Psoas muscle (tissue), 8 donors: Measurements from ENCODE around the gene KAZN. TPM values are rescaled to one million over a fixed set of nuclear protein-coding genes. Genes with fewer than 3 reads are reported as not detected.

Experiments
- ATAC-seq, 4 donors: fragments of 200-7000 bp; cut with Tn5 transposase; one replicate each; pipeline ENCODE4 v1.9.1; 2020; ENCODE audit warnings: moderate library complexity in 3 of 4, mild to moderate bottlenecking in 2 of 4
- DNase-seq, 2 donors: peaks; one replicate each; pipeline ENCODE4 v3.0.0-alpha.2; 2020
- H3K27ac ChIP-seq: fragments of 200-600 bp; one replicate; pipeline ENCODE4 v1.8.0; 2022
- H3K27me3 ChIP-seq, 3 donors: fragments of 200-600 bp in 1 of 3; one replicate each; pipeline versions ENCODE4 v1.6.1 to v1.8.0; 2013 to 2022; ENCODE audit warnings: low read length in 2 of 3, mild to moderate bottlenecking in 2 of 3, moderate library complexity in 1 of 3; ENCODE audit not compliant: insufficient read depth in 3 of 3
- H3K36me3 ChIP-seq, 2 donors: fragments of 200-600 bp in 1 of 2; one replicate each; pipeline versions ENCODE4 v1.6.1 to v1.8.0; 2013 to 2022; ENCODE audit warnings: low read depth in 1 of 2, mild to moderate bottlenecking in 1 of 2, moderate library complexity in 1 of 2; ENCODE audit not compliant: insufficient read depth in 1 of 2
- H3K4me1 ChIP-seq: fragments of 200-600 bp; one replicate; pipeline ENCODE4 v1.8.0; 2022
- H3K4me3 ChIP-seq: fragments of 200-600 bp; one replicate; pipeline ENCODE4 v1.8.0; 2022; ENCODE audit warnings: mild to moderate bottlenecking
- H3K9me3 ChIP-seq: fragments of 200-600 bp; one replicate; pipeline ENCODE4 v1.8.0; 2022
- WGBS, 3 donors: extraction: QIAGEN DNeasy Blood & Tissue Kit; methylation state at CpG; one replicate each; pipeline versions ENCODE4 v1.1.6 to v1.1.7; 2013; 5-methylcytosine and 5-hydroxymethylcytosine counted together
- intact Hi-C, 2 donors: fragments of 100-400 bp; cut with DNase I; formaldehyde crosslinking; loops; one replicate each; pipeline versions ENCODE4 v1.11.0 to v1.14.2; 2022
- polyA plus RNA-seq, 3 donors: library from polyadenylated mRNA; stranded (reverse); fragments of 200-250 nt; gene quantifications; one replicate each; pipeline ENCODE4 v1.2.3, GENCODE V29; 2013
- total RNA-seq, 4 donors: library from RNA; stranded (reverse); fragmentation: NEBNext Ultra II Directional in 2 of 4; extraction: Animal tissue kit (Norgen Biotek cat#: 25700) in 2 of 4; gene quantifications; one replicate each; pipeline versions ENCODE4 v1.2.1 to v1.2.4, GENCODE V29; 2021 to 2023
- TF ChIP-seq, protein P1 (sequence below): fragments of 200-600 bp; IDR thresholded peaks from one replicate; pipeline ENCODE4 v1.8.0; 2022; ENCODE audit warnings: antibody characterized with exemption
- donor health status: healthy with polysubstance abuse.
- donor health status: DM: no; HTN: no; CAD: no; lungs with moderate emphysema.
- donor health status: Bipolar disorder and iron deficiency.
- donor health status: healthy.
- donor health status: DM: yes; HTN: yes; CAD: no.
- donor health status: DM: no; HTN: no; CAD: no.
- donor health status: DM: no; HTN: no; CAD: no.
- donor health status: DM: yes; HTN: yes; CAD: no.

The KAZN gene
- total and polyA plus RNA-seq, 7 donors: 0.23 to 2.3 (median 0.97) TPM

GRCh38 chr1:15151871-15152270 lies 553.4 kb downstream of the KAZN start:
- Histone ChIP-seq H3K9me3 (no peaks in the 10 kb centered on the region), H3K27ac (no peak overlapping the region), H3K4me3 (no peak overlapping the region), H3K27me3 (peaks cover 0 to 52% (median 9%) of the 10 kb centered on the region in 3 donors), H3K36me3 (no peaks in the 10 kb centered on the region), H3K4me1 (no peaks in the 10 kb centered on the region)
- TF ChIP-seq, protein P1, sequence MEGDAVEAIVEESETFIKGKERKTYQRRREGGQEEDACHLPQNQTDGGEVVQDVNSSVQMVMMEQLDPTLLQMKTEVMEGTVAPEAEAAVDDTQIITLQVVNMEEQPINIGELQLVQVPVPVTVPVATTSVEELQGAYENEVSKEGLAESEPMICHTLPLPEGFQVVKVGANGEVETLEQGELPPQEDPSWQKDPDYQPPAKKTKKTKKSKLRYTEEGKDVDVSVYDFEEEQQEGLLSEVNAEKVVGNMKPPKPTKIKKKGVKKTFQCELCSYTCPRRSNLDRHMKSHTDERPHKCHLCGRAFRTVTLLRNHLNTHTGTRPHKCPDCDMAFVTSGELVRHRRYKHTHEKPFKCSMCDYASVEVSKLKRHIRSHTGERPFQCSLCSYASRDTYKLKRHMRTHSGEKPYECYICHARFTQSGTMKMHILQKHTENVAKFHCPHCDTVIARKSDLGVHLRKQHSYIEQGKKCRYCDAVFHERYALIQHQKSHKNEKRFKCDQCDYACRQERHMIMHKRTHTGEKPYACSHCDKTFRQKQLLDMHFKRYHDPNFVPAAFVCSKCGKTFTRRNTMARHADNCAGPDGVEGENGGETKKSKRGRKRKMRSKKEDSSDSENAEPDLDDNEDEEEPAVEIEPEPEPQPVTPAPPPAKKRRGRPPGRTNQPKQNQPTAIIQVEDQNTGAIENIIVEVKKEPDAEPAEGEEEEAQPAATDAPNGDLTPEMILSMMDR: no peak
- ATAC-seq (no peak), DNase-seq (no peak)
- WGBS, 3 donors: 63 to 71% (median 65%) methylated on average over 3 of the region's 3 CpGs
- intact Hi-C loops: loop anchor here in 1 of 2 donors (1.0 kb wide), 1 partner anchor 120 kb away; no protein-coding TSS in a partner anchor

DNA sequence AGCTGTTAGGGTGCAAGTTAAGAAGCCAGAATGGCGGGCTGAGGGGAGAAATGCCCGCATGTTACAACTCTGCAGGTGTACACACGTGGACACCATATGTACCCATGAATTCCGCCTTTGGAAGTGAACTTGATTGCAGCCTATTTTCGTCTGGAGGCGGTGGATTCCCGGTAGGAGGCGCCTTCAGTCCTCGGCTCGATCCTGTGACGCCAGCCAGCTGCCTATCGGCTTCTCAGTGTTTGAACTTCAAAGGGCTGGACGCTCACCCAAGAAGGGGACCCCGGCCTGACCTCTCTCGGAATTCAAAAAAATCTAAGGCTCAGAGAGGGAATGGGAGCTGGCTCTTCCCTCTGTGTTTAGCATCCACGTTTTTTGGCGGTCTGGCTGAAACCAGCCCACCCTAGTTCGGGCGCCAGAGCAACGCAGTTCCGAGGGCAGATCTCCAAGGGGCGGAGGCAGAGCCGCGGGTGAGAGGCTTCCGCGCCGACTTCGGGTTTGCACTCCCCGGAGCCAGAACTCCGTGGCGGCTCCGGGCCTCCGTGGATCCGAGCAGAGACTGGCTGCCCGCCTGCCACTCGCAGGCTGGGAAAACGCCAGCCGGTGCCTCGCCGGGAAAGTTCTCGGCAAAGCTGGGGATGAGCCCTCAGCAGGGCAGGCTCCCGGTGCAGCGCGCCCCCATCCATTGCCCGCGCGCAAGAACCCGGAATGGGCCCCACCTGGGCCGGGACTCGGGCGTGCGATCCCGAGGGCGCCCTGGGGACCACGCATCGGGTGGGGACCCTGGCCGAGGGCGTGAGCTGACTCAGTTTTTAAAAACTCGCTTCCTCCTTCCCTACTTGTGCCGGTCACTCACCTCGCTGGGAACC lies 554.1 kb downstream of the KAZN start:
- WGBS, 3 donors: 1 to 2% (median 1%) methylated on average over 59 to 61 of the region's 61 CpGs
- H3K4me3 ChIP-seq: peak overlapping the region; percentile 61
- intact Hi-C loops: loop anchor here in 1 of 2 donors (1.0 kb wide), 1 partner anchor 120 kb away; no protein-coding TSS in a partner anchor
- peak; percentile 76 to 77 for DNase-seq
- no peaks in the 10 kb centered on the region for H3K36me3 ChIP-seq
- ATAC-seq: peak; percentile 46 to 74 (median 55)
- H3K27ac ChIP-seq: peak overlapping the region; percentile 63
- no peaks in the 10 kb centered on the region for H3K9me3 ChIP-seq
- TF ChIP-seq, protein P1: peak; percentile 45
- H3K4me1 ChIP-seq: no peaks in the 10 kb centered on the region
- peaks cover 0 to 52% (median 7%) of the 10 kb centered on the region in 3 donors for H3K27me3 ChIP-seq

DNA sequence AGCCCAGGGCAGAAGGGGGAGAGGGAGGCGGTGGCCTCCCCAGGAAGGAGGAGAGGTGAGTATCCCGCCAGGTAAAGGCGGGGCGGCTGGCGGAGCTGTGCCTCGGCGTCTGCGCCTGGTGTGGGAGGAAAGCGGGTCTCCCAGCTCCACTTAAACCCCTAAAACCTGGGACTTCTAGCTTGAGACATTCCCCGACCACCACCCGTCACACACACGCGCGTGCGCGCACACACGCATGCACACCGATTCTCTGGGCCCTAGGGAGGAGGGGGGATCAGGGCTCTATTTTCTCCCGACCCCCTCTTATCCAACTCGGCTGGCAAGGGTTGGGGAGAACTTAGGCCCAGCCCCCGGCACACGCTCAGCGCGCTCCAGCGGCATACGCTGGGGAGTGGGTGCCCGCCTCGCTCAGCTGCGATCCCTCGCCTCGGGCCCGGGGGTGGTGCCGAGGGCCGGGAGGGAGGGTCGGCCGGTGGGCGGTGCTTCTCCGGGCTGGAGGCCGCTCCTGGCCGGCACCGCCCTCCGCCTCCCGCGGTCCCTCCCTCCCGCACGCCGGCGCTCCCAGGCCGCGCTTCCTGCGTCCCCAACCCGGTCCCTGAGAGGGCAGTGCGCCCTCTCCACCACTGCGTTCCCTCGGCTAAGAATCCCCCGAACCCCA lies 554.8 kb downstream of the KAZN start, which contains the start of gene TMEM51:
Gene TMEM51, plus strand, starts transcription at position 564 of the 658 bp plus-strand sequence. CDS start 61,341 bp downstream, outside the sequence.
- ATAC-seq (peak; percentile 28 to 46 (median 36)), DNase-seq (peak; percentile 60 to 64)
- H3K9me3 ChIP-seq: no peaks in the 10 kb centered on the region
- intact Hi-C loops: no loop called here
- H3K4me3 ChIP-seq: peak within 1 kb of the TSS; percentile 61
- 0 to 2% (median 1%) methylated on average over 19 to 56 of the region's 56 CpGs for WGBS, 3 donors
- no peaks in the 10 kb centered on the region for H3K4me1 ChIP-seq
- peak within 1 kb of the TSS; percentile 63 for H3K27ac ChIP-seq
- H3K27me3 ChIP-seq: peaks cover 0 to 52% (median 7%) of the 10 kb centered on the region in 3 donors
- H3K36me3 ChIP-seq: no peaks in the 10 kb centered on the region
- TF ChIP-seq, protein P1: no peak

GRCh38 chr1:15153842-15154479 lies 555.5 kb downstream of the KAZN start:
- ATAC-seq: peak; percentile 17 to 55 (median 46)
- Histone ChIP-seq H3K36me3 (no peaks in the 10 kb centered on the region), H3K27me3 (peaks cover 0 to 52% (median 7%) of the 10 kb centered on the region in 3 donors), H3K9me3 (no peaks in the 10 kb centered on the region), H3K27ac (peak overlapping the region; percentile 1), H3K4me3 (peak overlapping the region; percentile 61), H3K4me1 (no peaks in the 10 kb centered on the region)
- intact Hi-C loops: no loop called here
- WGBS, 3 donors: 1% methylated on average over 54 to 74 of the region's 74 CpGs
- peak; percentile 66 to 72 for DNase-seq
- TF ChIP-seq, protein P1: peak; percentile 32
